Ishikawa (cell line): ENCODE results near the gene MCAT.

Source experiments
- CEBPB ChIP-seq: IDR thresholded peaks from 2 replicates; pipeline ENCODE4 v1.6.1; 2012
- CREB1 ChIP-seq: IDR thresholded peaks from 2 replicates; pipeline ENCODE4 v1.6.1; 2012; ENCODE audit warnings: low read depth
- EGR1 ChIP-seq: IDR thresholded peaks from 2 replicates; pipeline ENCODE4 v1.6.1; 2012
- EP300 ChIP-seq: IDR thresholded peaks from 2 replicates; pipeline ENCODE4 v1.6.1; 2012; ENCODE audit warnings: borderline replicate concordance
- FOXM1 ChIP-seq: IDR thresholded peaks from 2 replicates; pipeline ENCODE4 v1.6.1; 2012; ENCODE audit warnings: low read depth, borderline replicate concordance
- NFIC ChIP-seq: IDR thresholded peaks from 2 replicates; pipeline ENCODE4 v1.6.1; 2012
- RAD21 ChIP-seq: IDR thresholded peaks from 2 replicates; pipeline ENCODE4 v1.6.1; 2012; ENCODE audit warnings: low read depth
- TAF1 ChIP-seq: IDR thresholded peaks from 2 replicates; pipeline ENCODE4 v1.6.1; 2012; ENCODE audit warnings: low read depth, mild to moderate bottlenecking
- TEAD4 ChIP-seq: IDR thresholded peaks from 2 replicates; pipeline ENCODE4 v1.6.1; 2012
- YY1 ChIP-seq: IDR thresholded peaks from 2 replicates; pipeline ENCODE4 v1.6.1; 2012; ENCODE audit warnings: low read depth
- ZBTB7A ChIP-seq: IDR thresholded peaks from 2 replicates; pipeline ENCODE4 v1.6.1; 2012; ENCODE audit warnings: low read depth
- TF ChIP-seq, protein P1 (sequence below): IDR thresholded peaks from 2 replicates; pipeline ENCODE4 v1.6.1; 2012; ENCODE audit warnings: low read depth, mild to moderate bottlenecking
- TF ChIP-seq, protein P2 (sequence below): IDR thresholded peaks from 2 replicates; pipeline ENCODE4 v1.6.1; 2012
- TF ChIP-seq, protein P3 (sequence below): IDR thresholded peaks from 2 replicates; pipeline ENCODE4 v1.6.1; 2012

DNA sequence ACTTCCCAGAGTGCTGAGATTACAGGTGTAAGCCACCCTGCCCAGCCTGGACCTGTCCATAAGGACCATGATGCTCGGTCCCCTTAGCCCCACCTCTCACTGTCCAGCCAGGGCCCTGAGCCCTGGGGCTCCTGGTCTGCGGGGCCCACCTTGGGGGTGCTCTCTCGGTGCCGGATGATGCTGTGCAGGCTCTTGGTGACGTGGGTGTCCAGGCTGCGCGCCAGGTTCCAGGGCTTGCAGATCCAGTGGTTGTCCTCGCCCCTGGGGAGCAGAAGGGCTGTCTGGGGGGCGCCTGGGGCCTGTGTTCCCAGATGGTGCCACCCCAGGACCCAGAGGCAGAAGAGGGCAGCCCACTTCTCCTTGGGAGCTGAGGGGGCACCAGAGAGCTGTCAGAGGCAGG lies 30.4 kb upstream of the MCAT start:
- TF ChIP-seq NFIC (no peak), EGR1 (no peak), TAF1 (no peak), EP300 (no peak), CEBPB (no peak), ZBTB7A (no peak), RAD21 (no peak), TEAD4 (no peak), CREB1 (no peak), YY1 (no peak), FOXM1 (no peak)
- TF ChIP-seq, protein P1, sequence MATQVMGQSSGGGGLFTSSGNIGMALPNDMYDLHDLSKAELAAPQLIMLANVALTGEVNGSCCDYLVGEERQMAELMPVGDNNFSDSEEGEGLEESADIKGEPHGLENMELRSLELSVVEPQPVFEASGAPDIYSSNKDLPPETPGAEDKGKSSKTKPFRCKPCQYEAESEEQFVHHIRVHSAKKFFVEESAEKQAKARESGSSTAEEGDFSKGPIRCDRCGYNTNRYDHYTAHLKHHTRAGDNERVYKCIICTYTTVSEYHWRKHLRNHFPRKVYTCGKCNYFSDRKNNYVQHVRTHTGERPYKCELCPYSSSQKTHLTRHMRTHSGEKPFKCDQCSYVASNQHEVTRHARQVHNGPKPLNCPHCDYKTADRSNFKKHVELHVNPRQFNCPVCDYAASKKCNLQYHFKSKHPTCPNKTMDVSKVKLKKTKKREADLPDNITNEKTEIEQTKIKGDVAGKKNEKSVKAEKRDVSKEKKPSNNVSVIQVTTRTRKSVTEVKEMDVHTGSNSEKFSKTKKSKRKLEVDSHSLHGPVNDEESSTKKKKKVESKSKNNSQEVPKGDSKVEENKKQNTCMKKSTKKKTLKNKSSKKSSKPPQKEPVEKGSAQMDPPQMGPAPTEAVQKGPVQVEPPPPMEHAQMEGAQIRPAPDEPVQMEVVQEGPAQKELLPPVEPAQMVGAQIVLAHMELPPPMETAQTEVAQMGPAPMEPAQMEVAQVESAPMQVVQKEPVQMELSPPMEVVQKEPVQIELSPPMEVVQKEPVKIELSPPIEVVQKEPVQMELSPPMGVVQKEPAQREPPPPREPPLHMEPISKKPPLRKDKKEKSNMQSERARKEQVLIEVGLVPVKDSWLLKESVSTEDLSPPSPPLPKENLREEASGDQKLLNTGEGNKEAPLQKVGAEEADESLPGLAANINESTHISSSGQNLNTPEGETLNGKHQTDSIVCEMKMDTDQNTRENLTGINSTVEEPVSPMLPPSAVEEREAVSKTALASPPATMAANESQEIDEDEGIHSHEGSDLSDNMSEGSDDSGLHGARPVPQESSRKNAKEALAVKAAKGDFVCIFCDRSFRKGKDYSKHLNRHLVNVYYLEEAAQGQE: no peak
- TF ChIP-seq, protein P2, sequence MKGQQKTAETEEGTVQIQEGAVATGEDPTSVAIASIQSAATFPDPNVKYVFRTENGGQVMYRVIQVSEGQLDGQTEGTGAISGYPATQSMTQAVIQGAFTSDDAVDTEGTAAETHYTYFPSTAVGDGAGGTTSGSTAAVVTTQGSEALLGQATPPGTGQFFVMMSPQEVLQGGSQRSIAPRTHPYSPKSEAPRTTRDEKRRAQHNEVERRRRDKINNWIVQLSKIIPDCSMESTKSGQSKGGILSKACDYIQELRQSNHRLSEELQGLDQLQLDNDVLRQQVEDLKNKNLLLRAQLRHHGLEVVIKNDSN: no peak
- TF ChIP-seq, protein P3, sequence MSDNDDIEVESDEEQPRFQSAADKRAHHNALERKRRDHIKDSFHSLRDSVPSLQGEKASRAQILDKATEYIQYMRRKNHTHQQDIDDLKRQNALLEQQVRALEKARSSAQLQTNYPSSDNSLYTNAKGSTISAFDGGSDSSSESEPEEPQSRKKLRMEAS: no peak
